Measurements from ENCODE around the gene PNMT.
"Not testable (repeated sequence)": the region's sequence is repeated elsewhere in the genome, so short reads cannot be mapped to it uniquely, and the experiment has no call there.

Gene PNMT

DNA sequence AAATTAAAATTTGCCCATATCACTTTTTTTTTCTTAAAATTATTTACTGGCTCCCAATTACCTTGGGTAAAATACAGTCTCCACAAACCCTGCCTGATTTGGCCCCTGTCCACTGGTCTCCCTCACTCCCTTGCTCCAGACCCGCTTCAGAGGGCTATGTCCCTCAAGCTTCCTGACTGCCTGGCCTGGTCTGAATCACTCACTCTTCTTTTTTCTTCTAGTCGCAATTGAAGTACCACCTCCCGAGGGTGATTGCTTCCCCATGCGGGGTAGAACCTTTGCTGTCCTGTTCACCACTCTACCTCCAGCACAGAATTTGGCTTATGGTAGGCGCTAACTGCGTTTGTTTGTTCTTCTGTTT, 20.2 kb downstream of the PNMT start:
- no peak for DNase-seq

DNA sequence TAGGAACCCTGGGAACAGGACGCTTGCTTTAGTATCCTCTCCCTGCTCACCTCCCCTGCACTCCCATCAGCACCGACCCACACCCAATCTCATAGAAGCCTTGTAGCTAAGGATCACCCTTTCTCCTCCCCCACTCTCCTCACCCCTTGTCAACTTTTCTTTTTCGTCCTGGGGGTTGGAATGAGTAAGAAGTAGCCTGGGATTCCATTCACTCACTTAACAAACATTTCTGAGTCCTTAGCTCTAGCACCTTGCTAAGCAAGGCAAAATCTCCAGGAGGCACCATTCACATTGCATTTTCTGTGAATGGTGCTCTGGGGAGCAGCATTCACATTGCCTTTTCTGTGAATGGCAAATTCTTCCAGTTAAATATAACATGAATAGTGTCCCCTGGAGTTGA, 20.7 kb downstream of the PNMT start:
- no peak for DNase-seq

DNA sequence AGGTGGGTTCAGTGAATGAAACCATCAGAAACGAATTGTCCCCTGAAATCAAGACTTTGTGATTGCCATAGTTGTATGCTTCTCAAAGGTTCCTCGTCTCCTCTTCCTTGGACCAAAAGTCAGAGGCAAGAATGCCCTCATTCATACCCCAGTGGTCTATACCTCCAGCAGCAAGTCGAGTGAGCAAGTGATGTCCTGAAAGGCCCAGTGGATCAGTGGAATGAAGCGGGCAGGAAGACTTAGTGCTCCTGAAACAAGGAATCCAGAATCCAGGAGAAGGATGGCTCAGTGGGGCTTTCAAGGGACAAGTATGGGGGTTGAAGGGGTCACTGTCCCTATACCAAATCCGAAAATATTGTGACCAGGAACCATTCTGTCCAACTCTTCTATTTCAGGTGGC, 26.3 kb downstream of the PNMT start:
- DNase-seq = no peak

DNA sequence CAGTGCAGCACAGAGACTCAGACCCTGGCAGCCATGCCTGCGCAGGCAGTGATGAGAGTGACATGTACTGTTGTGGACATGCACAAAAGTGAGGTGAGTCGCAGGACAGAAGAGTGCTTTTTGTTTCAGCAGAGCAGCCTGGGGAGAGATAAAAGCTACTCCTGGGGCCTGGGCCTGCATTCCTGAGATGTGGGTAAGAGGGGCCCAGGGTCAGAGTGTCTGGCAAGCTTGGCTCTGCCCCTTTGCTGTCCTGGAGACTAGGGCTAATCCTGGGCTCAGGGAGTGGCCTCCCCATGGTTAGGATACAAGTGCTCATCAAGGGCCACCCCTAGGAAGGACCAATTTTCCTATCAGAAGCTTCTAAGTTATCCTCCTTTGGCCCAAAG, 26.8 kb downstream of the PNMT start:
- no peak for DNase-seq

DNA sequence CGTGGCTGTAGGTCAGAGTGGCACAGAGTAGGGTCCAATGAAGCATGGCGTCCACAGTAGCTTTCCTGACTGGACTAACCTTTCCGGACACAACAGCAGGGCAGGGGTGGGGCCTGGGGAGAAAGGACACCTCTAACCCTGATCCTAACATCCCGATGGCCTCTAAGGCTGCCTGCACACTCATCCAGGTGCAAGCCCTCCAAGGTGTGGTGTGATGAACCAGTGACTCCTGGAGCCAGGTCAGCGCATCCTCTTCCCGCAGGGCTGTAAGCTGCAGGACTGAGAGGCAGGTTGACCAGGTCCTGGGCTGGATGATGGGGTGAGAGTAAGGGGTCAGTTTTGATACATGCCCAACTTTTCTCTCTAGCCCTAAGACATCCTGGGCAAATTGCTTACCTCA, 28.5 kb downstream of the PNMT start:
- no peak for DNase-seq

DNA sequence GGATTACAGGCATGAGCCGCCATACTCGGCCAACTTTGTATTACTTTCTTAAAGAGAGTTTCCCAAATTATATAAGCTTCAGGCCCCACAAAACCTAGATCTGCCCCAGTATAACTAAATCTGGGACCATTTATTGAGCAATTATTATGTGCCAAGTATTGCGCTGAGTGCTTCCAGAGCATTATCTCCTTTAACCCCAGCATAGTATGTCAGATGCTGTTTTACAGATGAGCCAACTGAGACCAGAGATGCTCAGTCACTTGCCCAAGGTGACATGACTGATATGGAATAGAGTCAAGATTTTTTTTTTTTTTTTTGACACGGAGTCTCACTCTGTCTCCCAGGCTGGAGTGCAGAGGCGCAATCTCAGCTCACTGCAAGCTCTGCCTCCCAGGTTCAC, 29.7 kb downstream of the PNMT start:
- no peak for DNase-seq

DNA sequence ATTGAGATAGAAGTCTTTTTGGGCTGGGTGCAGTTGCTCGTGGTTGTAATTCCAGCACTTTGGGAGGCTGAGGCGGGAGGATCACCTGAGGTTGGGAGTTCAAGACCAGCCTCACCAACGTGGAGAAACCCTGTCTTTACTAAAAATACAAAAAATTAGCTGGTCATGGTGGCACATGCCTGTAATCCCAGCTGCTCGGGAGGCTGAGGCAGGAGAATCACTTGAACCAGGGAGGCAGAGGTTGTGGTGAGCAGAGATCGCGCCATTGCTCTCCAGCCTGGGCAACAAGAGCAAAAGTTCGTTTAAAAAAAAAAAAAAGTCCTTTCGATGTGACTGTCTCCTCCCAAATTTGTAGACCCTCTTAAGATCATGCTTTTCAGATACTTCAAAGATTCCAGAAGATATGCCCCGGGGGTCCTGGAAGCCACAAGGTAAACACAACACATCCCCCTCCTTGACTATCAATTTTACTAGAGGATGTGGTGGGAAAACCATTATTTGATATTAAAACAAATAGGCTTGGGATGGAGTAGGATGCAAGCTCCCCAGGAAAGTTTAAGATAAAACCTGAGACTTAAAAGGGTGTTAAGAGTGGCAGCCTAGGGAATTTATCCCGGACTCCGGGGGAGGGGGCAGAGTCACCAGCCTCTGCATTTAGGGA, 31.0 kb downstream of the PNMT start:
- not testable (repeated sequence) for DNase-seq

DNA sequence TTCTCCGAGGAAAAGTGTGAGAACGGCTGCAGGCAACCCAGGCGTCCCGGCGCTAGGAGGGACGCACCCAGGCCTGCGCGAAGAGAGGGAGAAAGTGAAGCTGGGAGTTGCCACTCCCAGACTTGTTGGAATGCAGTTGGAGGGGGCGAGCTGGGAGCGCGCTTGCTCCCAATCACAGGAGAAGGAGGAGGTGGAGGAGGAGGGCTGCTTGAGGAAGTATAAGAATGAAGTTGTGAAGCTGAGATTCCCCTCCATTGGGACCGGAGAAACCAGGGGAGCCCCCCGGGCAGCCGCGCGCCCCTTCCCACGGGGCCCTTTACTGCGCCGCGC, 31.5 kb downstream of the PNMT start, which contains the start of gene ERBB2:
Gene ERBB2 (plus strand): TSS at position 247 of the 330 bp plus-strand sequence. CDS start 175 bp downstream, outside the sequence.
- DNase-seq = no peak

DNA sequence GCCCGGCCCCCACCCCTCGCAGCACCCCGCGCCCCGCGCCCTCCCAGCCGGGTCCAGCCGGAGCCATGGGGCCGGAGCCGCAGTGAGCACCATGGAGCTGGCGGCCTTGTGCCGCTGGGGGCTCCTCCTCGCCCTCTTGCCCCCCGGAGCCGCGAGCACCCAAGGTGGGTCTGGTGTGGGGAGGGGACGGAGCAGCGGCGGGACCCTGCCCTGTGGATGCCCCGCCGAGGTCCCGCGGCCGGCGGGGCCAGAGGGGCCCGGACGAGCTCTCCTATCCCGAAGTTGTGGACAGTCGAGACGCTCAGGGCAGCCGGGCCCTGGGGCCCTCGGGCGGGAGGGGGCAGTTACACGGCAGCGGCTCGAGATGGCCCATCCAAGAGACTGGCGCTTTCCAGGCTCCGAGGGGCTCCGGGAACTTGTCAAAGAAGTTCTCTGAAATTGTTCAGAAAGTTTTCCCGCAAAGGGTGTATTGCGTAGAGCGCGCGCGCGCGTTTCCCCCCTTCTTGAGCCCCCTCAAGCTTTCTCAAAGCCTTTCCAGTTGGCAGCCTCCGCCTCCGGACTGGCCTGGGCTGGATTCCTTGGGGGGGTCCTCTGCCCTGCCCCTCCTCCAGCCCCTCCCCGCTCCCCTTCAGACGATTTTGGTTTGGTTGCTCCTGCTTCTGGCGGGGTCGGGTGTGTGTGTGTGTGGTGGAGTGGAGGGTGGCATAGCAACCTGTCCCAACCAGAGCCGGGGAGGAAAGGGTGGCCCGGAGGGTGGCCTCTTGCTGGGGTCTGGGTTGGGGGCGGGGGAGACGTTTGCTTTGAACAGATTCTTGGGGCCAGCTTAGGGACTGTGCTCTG, 32.1 kb downstream of the PNMT start:
- DNase-seq = no peak

DNA sequence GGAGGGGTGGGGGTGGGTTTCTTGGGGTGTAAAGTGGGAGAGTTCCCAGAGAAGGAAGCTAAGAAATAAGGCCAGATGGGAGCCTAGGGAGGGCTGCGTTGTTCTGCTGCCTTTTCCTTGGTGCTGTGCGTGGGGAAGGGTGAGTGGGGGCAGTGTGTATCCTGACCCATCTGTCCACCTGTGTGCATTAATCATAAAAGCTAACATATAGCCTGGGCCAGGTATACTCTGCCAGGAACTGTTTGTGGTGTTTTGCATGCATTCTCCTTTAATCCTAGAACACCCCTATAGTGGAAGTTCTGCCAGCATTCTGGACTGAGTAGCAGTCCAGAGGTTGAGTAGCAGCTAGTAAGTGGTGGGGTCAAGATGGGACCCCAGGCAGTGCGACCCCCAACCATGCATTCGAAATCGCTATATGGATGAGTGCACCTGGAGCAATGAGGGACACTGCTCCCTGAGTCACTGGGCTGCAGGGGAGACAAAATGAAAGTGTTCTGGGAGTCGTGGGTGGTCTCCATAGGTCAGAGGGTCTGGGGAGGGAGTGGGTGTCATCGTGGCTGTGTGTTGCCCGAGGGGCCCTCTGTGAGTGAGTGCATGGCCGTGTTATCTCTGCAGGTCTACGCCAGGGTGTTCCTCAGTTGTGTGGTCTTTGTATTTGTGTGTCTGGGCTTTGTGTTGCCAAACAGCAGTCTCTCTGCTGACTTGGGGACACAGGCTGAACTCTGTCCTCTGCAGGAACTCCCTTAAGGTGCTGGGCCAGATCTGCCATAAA, 32.9 kb downstream of the PNMT start:
- DNase-seq = no peak

DNA sequence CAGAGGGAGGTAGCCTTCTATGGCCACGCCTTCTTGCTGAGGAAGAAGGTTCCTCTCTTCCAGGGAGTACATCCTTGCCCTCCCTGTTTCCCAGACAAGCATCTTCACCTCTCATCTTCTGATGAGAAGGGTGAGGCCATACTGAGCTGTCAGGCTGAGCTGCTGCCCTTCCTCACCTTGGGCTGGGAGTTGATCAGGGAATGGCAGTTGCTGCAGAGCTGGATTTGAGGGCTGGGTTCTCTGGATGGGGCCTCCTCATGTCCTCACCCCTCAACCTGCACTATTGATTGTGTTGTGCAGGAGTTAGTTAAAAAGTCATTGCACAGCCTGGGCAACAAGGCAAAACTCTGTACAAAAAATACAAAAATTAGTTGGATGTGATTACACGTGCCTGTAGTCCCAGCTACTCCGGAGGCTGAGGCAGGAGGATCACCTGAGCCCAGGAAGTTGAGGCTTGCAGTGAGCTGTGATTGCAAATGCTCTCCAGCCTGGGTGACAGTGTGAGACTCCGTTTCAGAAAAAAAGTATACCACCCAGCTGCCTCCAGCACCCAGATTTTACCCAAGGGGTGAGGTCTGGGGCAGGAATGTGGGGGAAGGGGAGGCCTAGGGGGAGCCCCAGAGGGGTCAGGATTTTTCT, 33.6 kb downstream of the PNMT start:
- DNase-seq = no peak

DNA sequence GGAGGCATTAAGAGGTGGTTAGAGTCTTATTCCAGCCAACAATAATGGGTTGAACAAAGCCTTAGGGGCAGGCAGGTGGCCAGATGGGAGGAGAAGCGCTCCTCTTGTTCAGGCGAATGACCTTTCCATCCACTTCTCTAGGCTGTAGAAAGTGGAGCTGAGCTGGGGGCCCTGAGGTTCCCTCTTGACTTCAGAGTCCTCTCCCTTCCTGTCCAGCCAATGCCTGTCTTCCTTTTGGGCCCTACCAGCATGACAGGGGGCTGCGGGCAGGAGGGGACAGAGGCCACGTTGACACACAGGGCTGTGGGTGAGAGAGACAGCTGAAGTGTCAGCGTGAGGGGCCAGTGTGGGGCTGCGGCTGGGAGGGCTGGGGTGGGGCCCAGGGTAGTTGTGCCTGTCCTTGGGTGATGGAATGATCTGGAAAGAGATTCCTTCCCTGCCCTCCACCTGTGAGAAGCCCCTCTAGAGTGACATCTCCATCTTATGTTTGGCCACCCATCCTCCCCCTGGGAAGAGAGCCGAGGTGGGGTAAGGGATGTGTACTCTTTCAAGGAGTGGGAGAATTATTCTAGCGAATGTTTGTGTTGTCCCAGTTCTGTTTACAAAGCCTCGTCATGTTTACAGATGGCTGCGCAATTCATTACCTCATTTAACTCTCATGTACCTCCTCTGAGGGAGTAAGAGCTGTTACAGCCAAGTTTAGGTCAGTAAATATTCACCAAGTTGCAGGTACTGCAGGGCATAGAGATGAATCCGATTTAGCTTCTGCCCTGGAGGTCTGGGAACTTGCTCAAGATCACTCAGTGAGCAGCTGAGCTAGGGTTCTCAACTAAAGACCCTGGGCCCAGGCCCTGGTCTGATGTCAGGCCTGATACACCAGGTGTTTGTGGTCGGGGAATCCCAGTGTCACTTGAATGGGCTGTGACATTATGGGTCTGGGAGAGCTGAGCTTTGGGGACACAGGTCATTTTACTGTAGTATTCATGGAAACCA, 34.9 kb downstream of the PNMT start:
- DNase-seq = no peak

DNA sequence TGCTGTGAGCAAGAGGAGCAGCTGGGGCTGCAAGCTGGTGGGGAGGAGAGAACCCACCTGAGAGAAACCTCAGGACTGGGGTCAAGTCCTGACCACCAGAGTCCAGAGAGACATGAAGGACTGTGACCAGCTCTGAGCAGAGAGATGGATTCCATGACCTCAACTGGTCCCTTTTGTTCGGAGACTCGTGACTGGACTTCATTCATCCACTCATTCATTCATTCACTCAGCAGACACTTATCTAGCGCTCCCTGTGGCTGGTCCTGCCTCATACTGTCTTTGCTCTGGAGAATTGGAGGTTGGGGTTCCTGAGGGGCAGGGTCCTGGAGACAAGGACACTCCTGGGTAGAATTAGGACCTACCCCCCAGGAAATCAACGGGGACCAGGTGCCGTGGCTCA, 35.7 kb downstream of the PNMT start:
- no peak for DNase-seq

DNA sequence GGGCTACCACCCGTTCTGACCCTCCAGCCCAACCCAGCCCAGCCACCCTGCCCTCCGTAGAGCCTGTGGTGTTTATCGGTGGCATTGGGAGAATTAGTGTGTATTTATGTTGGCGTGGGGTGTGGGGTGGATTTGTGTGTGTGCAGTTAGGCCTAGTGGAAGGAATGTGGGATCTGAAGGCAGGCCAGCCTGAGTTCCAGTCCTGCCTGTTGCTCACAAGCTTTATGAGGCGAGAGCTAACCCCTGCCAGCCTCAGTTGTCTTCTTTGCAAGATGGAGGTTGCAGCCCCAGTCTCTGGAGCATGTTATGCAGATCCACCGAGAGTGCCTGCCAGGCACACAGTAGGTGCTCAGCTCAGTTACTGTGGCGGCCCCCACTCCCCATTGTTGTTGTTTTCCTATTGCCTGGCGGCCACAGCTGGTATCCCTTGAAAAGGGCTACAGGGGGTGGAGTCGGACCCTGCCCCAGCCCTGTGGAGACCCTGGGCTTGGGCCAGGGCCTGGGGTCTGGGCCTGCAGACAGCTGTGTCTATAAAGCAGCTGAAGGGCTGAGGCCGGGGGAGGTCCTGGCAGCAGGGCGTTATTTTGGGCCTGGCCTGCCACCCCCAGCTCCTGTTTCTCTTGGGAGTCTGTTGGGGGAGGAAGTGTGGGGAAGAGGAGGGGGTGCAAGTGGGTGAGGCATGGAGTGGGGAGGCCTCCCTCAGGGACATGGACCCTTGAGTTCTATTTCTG, 36.7 kb downstream of the PNMT start:
- DNase-seq = no peak

DNA sequence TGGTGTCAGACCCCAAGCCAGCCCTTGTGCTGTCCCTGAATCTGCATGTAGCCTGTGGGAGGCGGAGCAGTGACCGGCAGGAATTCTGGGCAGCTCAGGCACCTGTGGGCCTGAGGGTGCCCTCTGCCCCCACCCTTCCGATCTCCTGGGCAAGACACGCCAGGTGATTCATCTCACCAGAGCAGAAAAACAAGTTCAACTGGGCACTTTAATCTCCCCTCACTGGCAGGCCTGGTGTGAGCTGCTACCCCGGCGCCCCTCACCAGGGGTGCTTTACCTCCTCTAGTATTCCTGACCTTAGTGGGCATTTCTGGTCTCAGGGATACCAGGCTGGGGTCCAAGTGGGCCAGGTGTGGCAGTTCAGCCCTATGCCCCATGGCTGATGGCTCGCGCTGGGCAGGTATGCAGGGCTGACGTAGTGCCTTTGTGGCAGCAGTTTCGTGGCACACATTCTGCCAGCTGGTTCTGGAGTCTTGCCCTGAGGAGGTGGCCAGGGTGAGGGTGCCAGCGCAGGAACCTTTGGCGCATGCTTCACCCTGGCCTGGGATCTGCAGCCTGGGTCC, 37.6 kb downstream of the PNMT start:
- no peak for DNase-seq

DNA sequence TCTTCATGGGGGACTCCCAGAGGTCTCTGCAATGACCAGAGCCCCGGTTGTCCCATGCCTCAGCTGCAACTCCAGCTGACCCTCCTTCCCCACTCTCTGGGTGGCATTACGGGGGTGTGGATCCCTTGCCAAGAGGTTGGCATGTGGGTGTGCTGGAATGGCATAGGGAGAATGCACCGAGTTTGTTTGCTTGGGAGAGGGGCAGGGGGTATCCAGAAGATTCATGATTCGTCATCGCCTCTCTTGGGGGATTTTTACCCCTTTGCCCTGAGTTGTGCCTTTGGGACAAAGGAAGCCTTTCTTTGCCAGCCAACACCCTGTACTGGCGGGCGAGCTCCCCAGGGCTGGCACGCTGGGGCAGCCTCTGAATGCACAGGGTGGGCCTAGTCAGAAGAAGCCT, 38.1 kb downstream of the PNMT start:
- DNase-seq = no peak

DNA sequence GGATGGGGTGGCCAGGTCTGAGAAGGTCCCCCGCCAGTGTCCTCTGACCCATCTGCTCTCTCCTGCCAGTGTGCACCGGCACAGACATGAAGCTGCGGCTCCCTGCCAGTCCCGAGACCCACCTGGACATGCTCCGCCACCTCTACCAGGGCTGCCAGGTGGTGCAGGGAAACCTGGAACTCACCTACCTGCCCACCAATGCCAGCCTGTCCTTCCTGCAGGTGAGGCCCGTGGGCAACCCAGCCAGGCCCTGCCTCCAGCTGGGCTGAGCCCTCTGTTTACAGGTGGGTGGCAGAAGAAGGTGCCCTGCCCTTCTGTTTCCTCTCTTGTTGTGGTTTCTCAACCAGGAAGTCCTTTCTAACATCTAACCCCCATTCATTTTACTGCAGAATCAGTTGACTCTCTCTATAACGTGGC, 38.7 kb downstream of the PNMT start:
- no peak for DNase-seq

DNA sequence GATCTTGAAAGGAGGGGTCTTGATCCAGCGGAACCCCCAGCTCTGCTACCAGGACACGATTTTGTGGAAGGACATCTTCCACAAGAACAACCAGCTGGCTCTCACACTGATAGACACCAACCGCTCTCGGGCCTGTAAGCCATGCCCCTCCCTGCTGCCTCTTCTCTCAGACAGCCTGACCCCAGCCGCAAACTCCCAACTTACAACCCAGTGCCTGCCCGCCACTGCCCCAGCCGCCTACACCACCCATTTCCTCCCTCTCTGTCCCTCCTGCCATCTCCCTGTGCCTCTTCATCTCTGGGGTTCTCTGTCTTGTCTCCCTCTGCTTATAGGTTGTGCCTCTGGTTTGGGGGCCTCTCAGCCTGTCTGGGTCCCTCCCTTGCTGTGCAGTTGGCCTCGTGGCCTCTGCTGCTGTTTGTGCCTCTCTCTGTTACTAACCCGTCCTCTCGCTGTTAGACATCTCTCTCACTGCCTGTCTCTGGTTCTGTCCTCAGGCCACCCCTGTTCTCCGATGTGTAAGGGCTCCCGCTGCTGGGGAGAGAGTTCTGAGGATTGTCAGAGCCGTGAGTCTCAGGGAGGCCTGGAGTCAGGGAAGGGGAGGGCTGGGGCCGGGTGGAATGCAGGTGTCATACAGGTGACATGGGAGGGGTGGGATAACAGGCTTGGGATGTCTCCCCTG, 41.2 kb downstream of the PNMT start:
- DNase-seq = no peak

DNA sequence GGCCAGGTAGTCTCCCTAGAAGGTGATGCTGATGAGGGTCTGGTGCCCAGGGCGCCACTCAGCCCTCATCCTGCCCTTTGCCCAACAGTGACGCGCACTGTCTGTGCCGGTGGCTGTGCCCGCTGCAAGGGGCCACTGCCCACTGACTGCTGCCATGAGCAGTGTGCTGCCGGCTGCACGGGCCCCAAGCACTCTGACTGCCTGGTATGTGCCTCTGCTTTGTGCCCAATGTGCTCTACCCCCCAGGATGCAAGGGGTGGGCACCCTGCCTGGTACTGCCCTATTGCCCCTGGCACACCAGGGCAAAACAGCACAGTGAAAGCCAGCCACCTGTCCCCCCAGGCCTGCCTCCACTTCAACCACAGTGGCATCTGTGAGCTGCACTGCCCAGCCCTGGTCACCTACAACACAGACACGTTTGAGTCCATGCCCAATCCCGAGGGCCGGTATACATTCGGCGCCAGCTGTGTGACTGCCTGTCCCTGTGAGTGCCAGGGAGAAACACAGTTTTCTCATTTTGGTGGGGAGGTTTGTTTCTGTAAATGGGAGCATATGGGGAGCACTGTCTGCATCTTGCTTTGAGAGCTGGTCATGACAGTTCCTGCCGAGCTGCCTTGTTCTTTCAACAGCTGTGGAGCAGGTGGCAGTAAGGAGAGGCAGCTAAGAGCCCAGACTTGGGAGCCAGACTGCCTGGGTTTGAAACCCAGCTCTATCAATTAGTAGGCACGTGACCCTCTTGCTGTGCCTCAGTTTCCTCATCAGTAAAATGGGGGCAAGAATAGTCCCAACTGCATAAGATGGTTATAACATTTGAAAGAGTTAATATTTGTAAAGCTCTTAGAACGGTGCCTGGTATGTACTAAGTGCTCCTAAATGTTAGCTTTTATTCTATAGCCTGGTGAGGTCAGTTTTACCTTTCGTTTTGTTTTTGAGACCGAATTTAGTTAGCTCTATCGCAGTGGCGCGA, 42.0 kb downstream of the PNMT start:
- no peak for DNase-seq
